K562 (cell line): ENCODE results near the gene LONRF2. TPM values are rescaled to one million over a fixed set of nuclear protein-coding genes. Genes with fewer than 3 reads are reported as not detected.

Experiments used
- ATAC-seq: fragments of 200-7000 bp; cut with Tn5 transposase; 3 replicates; pipeline ENCODE4 v1.9.1; 2020; ENCODE audit warnings: moderate library complexity
- BruUV-seq: library from RNA; stranded (reverse); fragments of 400-500 nt; replicated peaks from 2 replicates; lab custom pipeline; 2021; lab: Mats Ljungman, UMichigan
- CTCF ChIA-PET: fragments of 300-600 bp; formaldehyde crosslinking; extraction: SDS; loops from one replicate; lab custom pipeline; 2021; ENCODE audit warnings: low intra/inter-chr PET ratio; lab: Yijun Ruan, JAX
- POLR2A ChIA-PET: fragments of 300-600, 350-650 bp; sonication (Branson Sonifier 250); formaldehyde crosslinking; extraction: SDS; loops from one replicate; lab custom pipeline; 2021; ENCODE audit warnings: antibody characterized with exemption, inconsistent platforms; lab: Yijun Ruan, JAX
- DNase-seq, 4 experiments: peaks; one replicate each; pipeline versions ENCODE4 v3.0.0 to v3.0.0-alpha.2; 2011 to 2018; ENCODE audit warnings: low spot score in 3 of 4, mixed read lengths in 3 of 4; ENCODE audit errors: extremely low read depth in 1 of 4
- FAIRE-seq: peaks from 2 replicates; lab custom pipeline; 2011; peaks lifted over from hg19 to GRCh38; lab: Jason Lieb, UNC
- H2AFZ ChIP-seq: 2 replicates; pipeline ENCODE4 v1.6.0; 2011; ENCODE audit warnings: low read depth, low read length, control low read depth, inconsistent platforms
- H3K27ac ChIP-seq: fragments of 200-600 bp; 3 replicates; pipeline ENCODE4 v1.8.0; 2011; ENCODE audit warnings: low read depth, mild to moderate bottlenecking, control low read depth, inconsistent platforms, low read length, moderate library complexity, mixed read lengths; ENCODE audit errors: extremely low read depth
- H3K27me3 ChIP-seq, 2 experiments: fragments of 300-600 bp in 1 of 2; 2 replicates in 1 of 2; 3 replicates in 1 of 2; pipeline versions ENCODE4 v1.6.0 to v1.8.0; 2011; ENCODE audit warnings: inconsistent platforms in 2 of 2, low read length in 2 of 2, mild to moderate bottlenecking in 1 of 2, mixed read lengths in 1 of 2, moderate library complexity in 1 of 2; ENCODE audit not compliant: control insufficient read depth in 2 of 2, insufficient read depth in 2 of 2
- H3K36me3 ChIP-seq: fragments of 300-600 bp; 3 replicates; pipeline ENCODE4 v1.8.0; 2011; ENCODE audit warnings: mild to moderate bottlenecking, low read length, inconsistent platforms; ENCODE audit not compliant: control insufficient read depth, insufficient read depth
- H3K4me1 ChIP-seq, 2 experiments: fragments of 200-600 bp in 1 of 2; replicated peaks in 1 of 2; 2 replicates in 1 of 2; 3 replicates in 1 of 2; pipeline versions ENCODE4 v1.5.1 to v1.8.0; 2011; ENCODE audit warnings: inconsistent platforms in 2 of 2, low read length in 2 of 2, mild to moderate bottlenecking in 1 of 2, mixed read lengths in 1 of 2, moderate library complexity in 1 of 2; ENCODE audit not compliant: control insufficient read depth in 2 of 2, insufficient read depth in 2 of 2
- H3K4me2 ChIP-seq: 2 replicates; pipeline ENCODE4 v1.6.1; 2011; ENCODE audit warnings: low read length, control low read depth, inconsistent platforms, mixed read lengths; ENCODE audit not compliant: insufficient read depth
- H3K4me3 ChIP-seq: fragments of 200-600 bp; sonication (generic), shearing (Covaris generic); 2 replicates; pipeline ENCODE4 v1.5.1; 2016; ENCODE audit warnings: control low read depth, inconsistent platforms
- H3K79me2 ChIP-seq: fragments of 200-600 bp; 3 replicates; pipeline ENCODE4 v1.8.0; 2011; ENCODE audit warnings: low read length, inconsistent platforms; ENCODE audit not compliant: control insufficient read depth, insufficient read depth
- H3K9ac ChIP-seq, 2 experiments: 2 replicates each; pipeline versions ENCODE4 v1.6.0 to v1.6.1; 2011; ENCODE audit warnings: low read depth in 2 of 2, low read length in 2 of 2, control low read depth in 1 of 2, inconsistent platforms in 1 of 2, mild to moderate bottlenecking in 1 of 2, mixed read lengths in 1 of 2; ENCODE audit not compliant: insufficient read depth in 1 of 2
- H3K9me1 ChIP-seq: one replicate; pipeline ENCODE4 v1.6.0; 2011; ENCODE audit warnings: inconsistent platforms, mild to moderate bottlenecking, low read length, moderate library complexity; ENCODE audit not compliant: control insufficient read depth, insufficient read depth
- H3K9me3 ChIP-seq: replicated peaks from 2 replicates; pipeline ENCODE4 v1.5.1; 2011; ENCODE audit warnings: low read depth, low read length, inconsistent platforms; ENCODE audit not compliant: control insufficient read depth, insufficient read depth
- H4K20me1 ChIP-seq: replicated peaks from 2 replicates; pipeline ENCODE4 v1.6.1; 2011; ENCODE audit warnings: low read length, inconsistent platforms, mixed read lengths; ENCODE audit not compliant: control insufficient read depth, insufficient read depth
- AFF4 ChIP-seq: sonication (generic); formaldehyde crosslinking; IDR thresholded peaks from 2 replicates; pipeline ENCODE4 v1.8.0; 2023; ENCODE audit warnings: mild to moderate bottlenecking, missing genetic modification reagents
- CREBBP ChIP-seq: IDR thresholded peaks from one replicate; pipeline ENCODE4 v1.6.1; 2012; ENCODE audit warnings: low read depth, mild to moderate bottlenecking, control low read depth, inconsistent platforms, low read length
- HES1 ChIP-seq: fragments of 450-650 bp; IDR thresholded peaks from 2 replicates; pipeline ENCODE4 v1.6.1; 2016; ENCODE audit warnings: low read depth, mild to moderate bottlenecking, moderate library complexity
- PYGO2 ChIP-seq: fragments of 450-650 bp; IDR thresholded peaks from 2 replicates; pipeline ENCODE4 v1.6.1; 2016; ENCODE audit warnings: mild to moderate bottlenecking, missing genetic modification characterization, moderate library complexity, missing compliant biosample characterization
- SIN3A ChIP-seq, 2 experiments: fragments of 150-350 bp in 1 of 2; IDR thresholded peaks; 2 replicates each; pipeline ENCODE4 v1.6.1; 2011 to 2016; ENCODE audit warnings: borderline replicate concordance in 2 of 2, low read depth in 2 of 2, low read length in 2 of 2, mild to moderate bottlenecking in 2 of 2, moderate library complexity in 2 of 2; ENCODE audit not compliant: control insufficient read depth in 1 of 2
- TRIM24 ChIP-seq, 2 experiments: fragments of 450-650 bp; IDR thresholded peaks; 2 replicates each; pipeline ENCODE4 v1.6.1; 2016
- XRCC3 ChIP-seq: fragments of 450-650 bp; IDR thresholded peaks from 2 replicates; pipeline ENCODE4 v1.6.1; 2017; ENCODE audit warnings: mild to moderate bottlenecking, moderate library complexity
- ZBTB1 ChIP-seq: sonication (generic); formaldehyde crosslinking; IDR thresholded peaks from 2 replicates; pipeline ENCODE4 v1.8.1; 2023; ENCODE audit warnings: missing genetic modification reagents, low read depth, mild to moderate bottlenecking, borderline replicate concordance
- WGBS: fragments of 100-300 bp; shearing (Covaris generic); methylation state at CpG from one replicate; pipeline ENCODE4 v1.1.6; 2016; ENCODE audit warnings: low coverage, mixed read lengths; ENCODE audit not compliant: insufficient coverage; ENCODE audit errors: missing lambda C conversion rate; 5-methylcytosine and 5-hydroxymethylcytosine counted together
- in situ Hi-C: fragments of 300-500 bp; cut with MboI; formaldehyde crosslinking; loops from 4 replicates; pipeline ENCODE4 v1.15.0; 2018; ENCODE audit warnings: inconsistent platforms, mixed read lengths
- intact Hi-C: fragments of 100-400 bp; cut with micrococcal nuclease; formaldehyde crosslinking; loops from 2 replicates; pipeline ENCODE4 v1.14.2; 2022
- polyA plus RNA-seq, 8 experiments: library from polyadenylated mRNA; depleted of rRNA in 4 of 8; stranded (reverse) in 5 of 8; unstranded in 3 of 8; fragments of >200 nt; fragmentation: Nextera tagmentation in 2 of 8; fragmentation: Illumina TruSeq in 1 of 8; extraction: Ambion mirVana in 2 of 8; extraction: Trizol in 1 of 8; gene quantifications; 2 replicates each; pipeline versions ENCODE4 v1.2.1 to v1.2.3, GENCODE V29; 2011 to 2014; ENCODE audit warnings: inconsistent platforms in 1 of 8, missing spikeins in 1 of 8
- total RNA-seq, 7 experiments: library from RNA; depleted of rRNA in 6 of 7; stranded (reverse); fragments of >200 nt in 6 of 7; fragmentation: Illumina TruSeq in 2 of 7; extraction: Trizol in 2 of 7; gene quantifications; 2 replicates each; pipeline versions ENCODE4 v1.2.1 to v1.2.3, GENCODE V29; 2011 to 2021; ENCODE audit warnings: low replicate concordance in 1 of 7
- TF ChIP-seq, protein P1 (sequence below): sonication (generic); formaldehyde crosslinking; IDR thresholded peaks from 2 replicates; pipeline ENCODE4 v1.8.1; 2022; ENCODE audit warnings: missing genetic modification reagents

Gene LONRF2
- total and polyA plus RNA-seq, 9 of the 15 experiments (the other 6 are each of a cell fraction or from before 2014, with no cell fraction given) = 0.35 to 5.0 (median 2.7) TPM

- TF ChIP-seq SIN3A (IDR thresholded peaks at IDR 0.05; ENCODE audit: borderline replicate concordance in 2 of 2, control insufficient read depth in 1 of 2, low read depth in 2 of 2, low read length in 2 of 2) (no peak), ZBTB1 (no peak), XRCC3 (0 out of 2 replicates have a peak, but pooled peaks have one; percentile 22), PYGO2 (tag) (no peak), HES1 (no peak), TRIM24 (IDR thresholded peaks at IDR 0.05) (peak; percentile 48 to 72; a peak in 2 of 4 replicates)
- TF ChIP-seq, protein P1, sequence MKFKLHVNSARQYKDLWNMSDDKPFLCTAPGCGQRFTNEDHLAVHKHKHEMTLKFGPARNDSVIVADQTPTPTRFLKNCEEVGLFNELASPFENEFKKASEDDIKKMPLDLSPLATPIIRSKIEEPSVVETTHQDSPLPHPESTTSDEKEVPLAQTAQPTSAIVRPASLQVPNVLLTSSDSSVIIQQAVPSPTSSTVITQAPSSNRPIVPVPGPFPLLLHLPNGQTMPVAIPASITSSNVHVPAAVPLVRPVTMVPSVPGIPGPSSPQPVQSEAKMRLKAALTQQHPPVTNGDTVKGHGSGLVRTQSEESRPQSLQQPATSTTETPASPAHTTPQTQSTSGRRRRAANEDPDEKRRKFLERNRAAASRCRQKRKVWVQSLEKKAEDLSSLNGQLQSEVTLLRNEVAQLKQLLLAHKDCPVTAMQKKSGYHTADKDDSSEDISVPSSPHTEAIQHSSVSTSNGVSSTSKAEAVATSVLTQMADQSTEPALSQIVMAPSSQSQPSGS (CRISPR knock-in tag) = no peak
- TF ChIP-seq, all 486 proteins: peak for 8
Measured at GRCh38 chr2:100317634-100318033, 4.7 kb downstream of the LONRF2 start (continued).

GRCh38 chr2:100309973-100310719, 12.2 kb downstream of the LONRF2 start:
- ATAC-seq = peak; percentile 51; the same call in 2 of the 3 replicates
- ChIA-PET CTCF (no interaction called here), POLR2A (interaction anchor here (0.9 to 1.0 kb wide), 2 partner anchors 10 to 71 kb away, joined by 3 to 4 read pairs; no protein-coding TSS in a partner anchor)
- 53% methylated on average over 4 of the region's 4 CpGs for WGBS
- Histone ChIP-seq H3K27ac (no peak overlapping the region), H3K4me3 (no peak overlapping the region), H3K79me2 (no peaks in the 10 kb centered on the region), H3K9ac (no peak overlapping the region; a peak in 1 of 4 replicates), H3K4me1 (no peaks in the 10 kb centered on the region), H3K9me1 (no peaks in the 10 kb centered on the region), H3K4me2 (no peak overlapping the region), H3K27me3 (no peaks in the 10 kb centered on the region), H3K36me3 (peaks cover 11% of the 10 kb centered on the region; the same call in 2 of the 3 replicates), H4K20me1 (no peaks in the 10 kb centered on the region), H3K9me3 (no peaks in the 10 kb centered on the region), H2AFZ (no peak overlapping the region)
- FAIRE-seq = no peak
- in situ Hi-C loops = no loop called here
- no TSS peak for BruUV-seq
- DNase-seq = no peak
- intact Hi-C loops = no loop called here
- TF ChIP-seq CREBBP = no peak
- no peak for TF ChIP-seq AFF4
